Uterus (tissue), 4 donors: ENCODE measurements around the gene OCLN. TPM values are rescaled to one million over a fixed set of nuclear protein-coding genes. Genes with fewer than 3 reads are reported as not detected.

ENCODE experiments used
- DNase-seq, 2 donors: peaks; one replicate each; pipeline ENCODE4 v3.0.0-alpha.2; 2019 to 2020
- H3K27ac ChIP-seq, 2 donors: fragments of 200-600 bp; sonication (generic); 1 replicate in 1 of 2; 2 replicates in 1 of 2; pipeline ENCODE4 v1.5.1; 2016 to 2018
- H3K27me3 ChIP-seq, 2 donors: fragments of 200-600 bp; sonication (generic); one replicate each; pipeline ENCODE4 v1.5.1; 2018 to 2019; ENCODE audit warnings: control low read depth in 1 of 2
- H3K36me3 ChIP-seq, 2 donors: fragments of 200-600 bp; sonication (generic); one replicate each; pipeline ENCODE4 v1.5.1; 2019; ENCODE audit warnings: control low read depth in 1 of 2
- H3K4me1 ChIP-seq, 2 donors: fragments of 200-600 bp; sonication (generic); one replicate each; pipeline ENCODE4 v1.5.1; 2018 to 2019; ENCODE audit warnings: control low read depth in 1 of 2
- H3K4me3 ChIP-seq, 2 donors: fragments of 200-600 bp; sonication (generic); 1 replicate in 1 of 2; 2 replicates in 1 of 2; pipeline ENCODE4 v1.5.1; 2018 to 2019; ENCODE audit warnings: mild to moderate bottlenecking in 1 of 2
- H3K9me3 ChIP-seq, 2 donors: fragments of 200-600 bp; sonication (generic); one replicate each; pipeline ENCODE4 v1.5.1; 2019; ENCODE audit warnings: control low read depth in 1 of 2
- CTCF ChIP-seq, 4 experiments: fragments of 200-600 bp in 2 of 4; fragments of 450-650 bp in 2 of 4; sonication (generic) in 2 of 4; IDR thresholded peaks; one replicate each; pipeline ENCODE4 v1.5.1; 2016 to 2019; ENCODE audit warnings: antibody characterized with exemption in 4 of 4, mild to moderate bottlenecking in 2 of 4, moderate library complexity in 1 of 4
- POLR2A ChIP-seq, 2 donors: fragments of 450-650 bp; IDR thresholded peaks; one replicate each; pipeline ENCODE4 v1.6.1; 2016; ENCODE audit warnings: antibody characterized with exemption in 2 of 2, mild to moderate bottlenecking in 1 of 2, moderate library complexity in 1 of 2
- intact Hi-C: fragments of 100-400 bp; cut with DNase I; formaldehyde crosslinking; loops from one replicate; pipeline ENCODE4 v1.15.1; 2023; ENCODE audit warnings: low total_unique reads
- total RNA-seq, 4 donors: library from RNA; depleted of rRNA in 3 of 4; stranded (reverse); fragments of >200 nt in 3 of 4; gene quantifications; one replicate each; pipeline versions ENCODE4 v1.1.0 to v1.2.4, GENCODE V29; 2014 to 2023
- donor health status: DM: yes; HTN: yes; CAD: no.

OCLN gene
- total RNA-seq, 4 donors from 2014 or later = 3.9 to 29.5 (median 7.8) TPM

GRCh38 chr5:69484891-69485290 is 7.7 kb upstream of the OCLN start:
- no peaks in the 10 kb centered on the region for H3K36me3 ChIP-seq
- H3K27me3 ChIP-seq = no peaks in the 10 kb centered on the region
- H3K4me1 ChIP-seq = no peaks in the 10 kb centered on the region
- DNase-seq = no peak
- H3K9me3 ChIP-seq = no peaks in the 10 kb centered on the region
- no peak overlapping the region for H3K4me3 ChIP-seq
- TF ChIP-seq CTCF (IDR thresholded peaks at IDR 0.05) (no peak), POLR2A (IDR thresholded peaks at IDR 0.05) (no peak)
- intact Hi-C loops = no loop called here
- no peak overlapping the region for H3K27ac ChIP-seq

GRCh38 chr5:69485471-69485870 is 7.1 kb upstream of the OCLN start:
- no peaks in the 10 kb centered on the region for H3K27me3 ChIP-seq
- H3K4me1 ChIP-seq = no peaks in the 10 kb centered on the region
- TF ChIP-seq CTCF (IDR thresholded peaks at IDR 0.05) = no peak
- no peak for TF ChIP-seq POLR2A (IDR thresholded peaks at IDR 0.05)
- no peaks in the 10 kb centered on the region for H3K36me3 ChIP-seq
- intact Hi-C loops = no loop called here
- no peak overlapping the region for H3K4me3 ChIP-seq
- DNase-seq = no peak
- no peak overlapping the region for H3K27ac ChIP-seq
- no peaks in the 10 kb centered on the region for H3K9me3 ChIP-seq

- H3K4me3 ChIP-seq = no peak overlapping the region
- H3K27ac ChIP-seq = no peak overlapping the region
- no peak for TF ChIP-seq CTCF (IDR thresholded peaks at IDR 0.05)
- TF ChIP-seq POLR2A (IDR thresholded peaks at IDR 0.05) = no peak
- no peaks in the 10 kb centered on the region for H3K36me3 ChIP-seq
- no peaks in the 10 kb centered on the region for H3K27me3 ChIP-seq
- H3K4me1 ChIP-seq = peaks cover 0 to 5% of the 10 kb centered on the region in 2 donors
- no peaks in the 10 kb centered on the region for H3K9me3 ChIP-seq
- no peak for DNase-seq
- intact Hi-C loops = no loop called here
Observed at GRCh38 chr5:69489246-69489645, 3.3 kb upstream of the OCLN start.

GRCh38 chr5:69491027-69491426 is 1.6 kb upstream of the OCLN start:
- TF ChIP-seq CTCF (IDR thresholded peaks at IDR 0.05) (no peak), POLR2A (IDR thresholded peaks at IDR 0.05) (no peak)
- Histone ChIP-seq H3K27ac (no peak overlapping the region), H3K4me1 (peaks cover 0 to 5% of the 10 kb centered on the region in 2 donors), H3K4me3 (no peak overlapping the region), H3K27me3 (peaks cover 0 to 9% of the 10 kb centered on the region in 2 donors), H3K9me3 (no peaks in the 10 kb centered on the region), H3K36me3 (no peaks in the 10 kb centered on the region)
- no peak for DNase-seq
- intact Hi-C loops = no loop called here

- H3K4me3 ChIP-seq = peak overlapping the region; percentile 19 to 36
- no peak overlapping the region for H3K27ac ChIP-seq
- H3K4me1 ChIP-seq = peaks cover 0 to 5% of the 10 kb centered on the region in 2 donors
- no peaks in the 10 kb centered on the region for H3K36me3 ChIP-seq
- TF ChIP-seq CTCF (IDR thresholded peaks at IDR 0.05) (no peak), POLR2A (IDR thresholded peaks at IDR 0.05) (no peak)
- intact Hi-C loops = no loop called here
- no peaks in the 10 kb centered on the region for H3K9me3 ChIP-seq
- DNase-seq = no peak
- H3K27me3 ChIP-seq = peaks cover 0 to 9% of the 10 kb centered on the region in 2 donors
Observed at GRCh38 chr5:69491838-69492390, 676 bp upstream of the OCLN start.
